ENCODE data around the gene CNTFR.

Gene CNTFR

GRCh38 chr9:34507966-34508365 lies 81.6 kb downstream of the CNTFR start:
- DNase-seq (ENCODE audit: low read depth, low spot score): no peak

- DNase-seq (ENCODE audit: low read depth, low spot score): no peak
Measured at GRCh38 chr9:34507556-34507955, 82.0 kb downstream of the CNTFR start.

- DNase-seq (ENCODE audit: low read depth, low spot score): no peak
Measured at GRCh38 chr9:34506623-34507022, 82.9 kb downstream of the CNTFR start.

- no peak for DNase-seq (ENCODE audit: low read depth, low spot score)
Measured at GRCh38 chr9:34505370-34506120, 84.0 kb downstream of the CNTFR start.

- peak; percentile 39 for DNase-seq (ENCODE audit: low read depth, low spot score)
Measured at GRCh38 chr9:34503406-34503805, 86.1 kb downstream of the CNTFR start.

- peak; percentile 62 for DNase-seq (ENCODE audit: low read depth, low spot score)
Measured at GRCh38 chr9:34502891-34503290, 86.6 kb downstream of the CNTFR start.

- DNase-seq (ENCODE audit: low read depth, low spot score): no peak
Measured at GRCh38 chr9:34502471-34502870, 87.1 kb downstream of the CNTFR start.

- DNase-seq (ENCODE audit: low read depth, low spot score): peak; percentile 98
Measured at GRCh38 chr9:34501889-34502425, 87.6 kb downstream of the CNTFR start.

Measured in astrocyte of the hippocampus (primary cell).